GM23338 (cell line): ENCODE results near the gene LOXL1. TPM values are rescaled to one million over a fixed set of nuclear protein-coding genes. Genes with fewer than 3 reads are reported as not detected.
"Not testable (repeated sequence)": the region's sequence is repeated elsewhere in the genome, so short reads cannot be mapped to it uniquely, and the experiment has no call there.

Experiments used
- ATAC-seq: fragments of 200-7000 bp; cut with Tn5 transposase; 3 replicates; pipeline ENCODE4 v1.9.1; 2020
- DNase-seq: peaks from one replicate; pipeline ENCODE4 v3.0.0-alpha.2; 2015; ENCODE audit warnings: low spot score
- H2AFZ ChIP-seq: fragments of 200-600 bp; sonication (generic); 2 replicates; pipeline ENCODE4 v1.8.0; 2016; ENCODE audit warnings: antibody characterized with exemption, mild to moderate bottlenecking, moderate library complexity
- H3F3A ChIP-seq: fragments of 200-600 bp; sonication (generic); replicated peaks from 2 replicates; pipeline ENCODE4 v1.8.0; 2017; ENCODE audit warnings: antibody characterized with exemption, mixed run types, low read depth
- H3K27ac ChIP-seq: fragments of 200-600 bp; sonication (generic); 2 replicates; pipeline ENCODE4 v1.6.1; 2016; ENCODE audit warnings: low read depth
- H3K27me3 ChIP-seq: fragments of 200-600 bp; sonication (generic); 2 replicates; pipeline ENCODE4 v1.8.0; 2016; ENCODE audit warnings: mild to moderate bottlenecking, mixed run types, moderate library complexity; ENCODE audit not compliant: insufficient read depth
- H3K36me3 ChIP-seq: fragments of 200-600 bp; sonication (generic); 2 replicates; pipeline ENCODE4 v1.8.0; 2016; ENCODE audit warnings: mild to moderate bottlenecking; ENCODE audit not compliant: insufficient read depth
- H3K4me1 ChIP-seq: fragments of 200-600 bp; sonication (generic); 2 replicates; pipeline ENCODE4 v1.8.0; 2016; ENCODE audit warnings: mild to moderate bottlenecking, moderate library complexity; ENCODE audit not compliant: insufficient read depth
- H3K4me2 ChIP-seq: fragments of 200-600 bp; sonication (generic); 2 replicates; pipeline ENCODE4 v1.7.1; 2017; ENCODE audit warnings: mixed run types
- H3K4me3 ChIP-seq: fragments of 200-600 bp; sonication (generic); 2 replicates; pipeline ENCODE4 v1.6.1; 2016; ENCODE audit warnings: mixed run types
- H3K79me2 ChIP-seq: fragments of 200-600 bp; sonication (generic); replicated peaks from 2 replicates; pipeline ENCODE4 v1.8.0; 2017; ENCODE audit warnings: mild to moderate bottlenecking; ENCODE audit not compliant: insufficient read depth
- H3K9me2 ChIP-seq: fragments of 200-600 bp; sonication (generic); 2 replicates; pipeline ENCODE4 v1.8.0; 2017; ENCODE audit not compliant: insufficient read depth
- H4K20me1 ChIP-seq: fragments of 200-600 bp; sonication (generic); replicated peaks from 2 replicates; pipeline ENCODE4 v1.8.0; 2017; ENCODE audit warnings: mild to moderate bottlenecking; ENCODE audit not compliant: insufficient read depth
- H3K27ac Mint-ChIP-seq: 2 replicates; pipeline ENCODE4 v1.8.0; 2020; ENCODE audit warnings: inconsistent platforms, mild to moderate bottlenecking, moderate library complexity, mixed read lengths
- H3K27me3 Mint-ChIP-seq: 3 replicates; pipeline ENCODE4 v1.8.0; 2022; ENCODE audit warnings: low read depth, mild to moderate bottlenecking, moderate library complexity, mixed read lengths, inconsistent platforms; ENCODE audit not compliant: insufficient read depth, poor library complexity
- H3K36me3 Mint-ChIP-seq: 3 replicates; pipeline ENCODE4 v1.8.0; 2021; ENCODE audit warnings: low read depth, mild to moderate bottlenecking, inconsistent platforms, moderate library complexity, mixed read lengths
- H3K4me1 Mint-ChIP-seq: 3 replicates; pipeline ENCODE4 v1.8.0; 2020; ENCODE audit warnings: mild to moderate bottlenecking, inconsistent platforms, mixed read lengths
- H3K4me3 Mint-ChIP-seq: 3 replicates; pipeline ENCODE4 v1.8.0; 2021; ENCODE audit warnings: moderate library complexity, mild to moderate bottlenecking, inconsistent platforms, mixed read lengths
- H3K9me3 Mint-ChIP-seq: 3 replicates; pipeline ENCODE4 v1.8.0; 2020; ENCODE audit warnings: moderate library complexity, mild to moderate bottlenecking, inconsistent platforms, mixed read lengths
- CREB1 ChIP-seq: fragments of 250-450 bp; sonication (Bioruptor Pico); IDR thresholded peaks from 2 replicates; pipeline ENCODE4 v1.5.0; 2020; ENCODE audit warnings: low read depth, mild to moderate bottlenecking, moderate library complexity
- CTCF ChIP-seq, 2 experiments: fragments of 200-600 bp in 1 of 2; sonication (generic) in 1 of 2; conservative IDR thresholded peaks; 2 replicates each; pipeline versions ENCODE4 v1.5.1 to v1.6.1; 2016 to 2017; ENCODE audit warnings: antibody characterized with exemption in 2 of 2, low read depth in 2 of 2, mild to moderate bottlenecking in 2 of 2, moderate library complexity in 1 of 2
- EZH2phosphoT487 ChIP-seq: fragments of 200-600 bp; sonication (generic); IDR thresholded peaks from one replicate; pipeline ENCODE4 v1.8.1; 2018; ENCODE audit warnings: antibody characterized with exemption; ENCODE audit not compliant: unreplicated experiment
- REST ChIP-seq: IDR thresholded peaks from one replicate; pipeline ENCODE4 v1.6.1; 2018; ENCODE audit warnings: antibody characterized with exemption; ENCODE audit not compliant: unreplicated experiment
- STAT1 ChIP-seq: IDR thresholded peaks from one replicate; pipeline ENCODE4 v1.6.1; 2016; ENCODE audit warnings: antibody characterized with exemption; ENCODE audit not compliant: unreplicated experiment
- ZNF114 ChIP-seq: fragments of 250-450 bp; sonication (Bioruptor Pico); IDR thresholded peaks from 2 replicates; pipeline ENCODE4 v1.5.0; 2020; ENCODE audit warnings: mild to moderate bottlenecking, moderate library complexity
- polyA plus RNA-seq: library from polyadenylated mRNA; unstranded; fragments of >200 nt; fragmentation: Nextera tagmentation; extraction: Ambion mirVana; gene quantifications from 2 replicates; pipeline ENCODE4 v1.2.1, GENCODE V29; 2016
- total RNA-seq: library from RNA; depleted of rRNA; stranded (reverse); fragments of >200 nt; shearing (Covaris generic); gene quantifications from 2 replicates; pipeline ENCODE4 v1.2.3, GENCODE V29; 2014

Gene LOXL1
- total and polyA plus RNA-seq, 2 experiments from 2014 or later, result 6.9 to 10.8 TPM

- Mint-ChIP-seq H3K4me3 (peak overlapping the region; percentile 33; the same call in 1 of the 3 replicates), H3K36me3 (no peaks in the 10 kb centered on the region; the same call in 2 of the 3 replicates), H3K27me3 (peaks cover 5% of the 10 kb centered on the region), H3K9me3 (peaks cover 4% of the 10 kb centered on the region; the same call in 1 of the 3 replicates), H3K4me1 (peaks cover 15% of the 10 kb centered on the region), H3K27ac (no peak overlapping the region)
- Histone ChIP-seq H3K36me3 (no peaks in the 10 kb centered on the region), H3K4me2 (peak overlapping the region; percentile 84), H4K20me1 (no peaks in the 10 kb centered on the region), H3K4me1 (peaks cover 15% of the 10 kb centered on the region), H3K4me3 (peak overlapping the region; percentile 49), H2AFZ (peak overlapping the region; percentile 100), H3K27me3 (peaks cover 3% of the 10 kb centered on the region; the same call in 1 of the 2 replicates), H3K9me2 (no peaks in the 10 kb centered on the region), H3F3A (no peaks in the 10 kb centered on the region), H3K79me2 (no peaks in the 10 kb centered on the region), H3K27ac (no peak overlapping the region)
- DNase-seq (peak; percentile 95), ATAC-seq (peak; percentile 94)
- 0 out of 2 replicates have a peak, but pooled peaks have one; percentile 27 for TF ChIP-seq CREB1
- TF ChIP-seq REST, result no peak
- TF ChIP-seq EZH2phosphoT487, result no peak
- TF ChIP-seq ZNF114 (CRISPR knock-in tag), result no peak
- TF ChIP-seq STAT1, result no peak
- peak; percentile 74 to 97 for TF ChIP-seq CTCF (conservative IDR thresholded peaks at IDR 0.05; ENCODE audit: low read depth in 2 of 2)
These were observed 46.9 kb downstream of the LOXL1 start for GRCh38 chr15:73972984-73973682.

- peak overlapping the region; percentile 100 for H2AFZ ChIP-seq
- not testable (repeated sequence) for H3K4me1 ChIP-seq, H3K27ac ChIP-seq, H3K4me3 Mint-ChIP-seq, H3F3A ChIP-seq, H3K27me3 Mint-ChIP-seq, H3K27ac Mint-ChIP-seq, H3K36me3 Mint-ChIP-seq, H3K9me3 Mint-ChIP-seq, H3K27me3 ChIP-seq, H3K4me1 Mint-ChIP-seq, H3K9me2 ChIP-seq, ATAC-seq, H4K20me1 ChIP-seq, H3K36me3 ChIP-seq, H3K79me2 ChIP-seq
- peak overlapping the region; percentile 49; the same call in 1 of the 2 replicates for H3K4me3 ChIP-seq
- H3K4me2 ChIP-seq, result peak overlapping the region; percentile 84
- peak; percentile 19 for DNase-seq
These were observed 47.5 kb downstream of the LOXL1 start for GRCh38 chr15:73973683-73974200.

- not testable (repeated sequence) for H3K27me3 Mint-ChIP-seq, H3K9me3 Mint-ChIP-seq, H3K36me3 ChIP-seq, H3K36me3 Mint-ChIP-seq, H3K27ac ChIP-seq, H3K4me3 ChIP-seq, H3K4me1 ChIP-seq, H3K9me2 ChIP-seq, H3K79me2 ChIP-seq, H3F3A ChIP-seq, H4K20me1 ChIP-seq, H3K4me3 Mint-ChIP-seq, H3K27me3 ChIP-seq, ATAC-seq, H2AFZ ChIP-seq, H3K4me1 Mint-ChIP-seq, H3K4me2 ChIP-seq, H3K27ac Mint-ChIP-seq, DNase-seq
These were observed 49.3 kb downstream of the LOXL1 start for GRCh38 chr15:73975440-73976125.
